Measurements from ENCODE around the gene SERPINB3.

SERPINB3 gene

DNA sequence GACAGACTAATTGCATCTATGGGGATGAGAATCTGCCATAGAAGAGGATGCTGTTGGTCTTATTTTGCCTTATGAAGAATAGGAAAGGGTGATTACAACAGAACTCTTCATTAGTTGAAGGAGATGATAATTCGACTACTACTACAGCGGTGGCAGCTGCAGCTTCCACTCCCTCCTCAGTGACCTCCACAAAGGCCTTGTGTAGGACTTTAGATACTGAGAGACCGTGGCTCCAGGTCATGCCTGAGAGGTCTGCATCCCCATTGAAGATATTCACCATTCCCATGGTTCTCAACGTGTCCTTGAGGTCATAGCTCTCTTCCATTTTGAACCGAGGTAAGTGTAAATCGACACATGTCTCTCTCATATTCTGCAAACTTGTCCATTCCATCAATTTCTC is 24.0 kb downstream of the SERPINB3 start:
- TF ChIP-seq TAF1 (IDR thresholded peaks at IDR 0.05; ENCODE audit: borderline replicate concordance, low read depth, low read length) = no peak
- TF ChIP-seq POLR2A (IDR thresholded peaks at IDR 0.05; ENCODE audit: low read depth, low read length) = no peak
- no peak for TF ChIP-seq POLR2AphosphoS5 (IDR thresholded peaks at IDR 0.05; ENCODE audit: low read depth, low read length)
- peak; percentile 76 for FAIRE-seq
- DNase-seq (ENCODE audit: insufficient read length) = no peak

DNA sequence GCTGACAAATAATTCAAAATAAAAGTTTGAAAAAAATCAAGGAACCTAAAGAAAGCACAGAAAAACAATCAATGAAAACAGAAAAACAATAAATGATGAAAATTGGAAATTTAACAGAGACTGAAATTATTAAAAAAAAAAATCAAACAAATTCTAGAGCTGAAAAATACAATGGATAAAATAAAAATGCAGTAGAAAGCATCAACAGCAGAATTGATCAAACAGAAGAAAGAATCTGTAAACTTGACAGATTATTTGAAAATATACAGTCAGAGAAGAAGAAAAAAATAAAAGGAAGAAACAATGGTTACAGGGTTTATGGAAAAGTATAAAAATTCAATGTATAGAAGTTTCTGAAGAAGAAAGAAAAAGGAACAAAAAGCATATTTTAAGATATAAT is 33.9 kb downstream of the SERPINB3 start:
- TF ChIP-seq POLR2AphosphoS5 (IDR thresholded peaks at IDR 0.05; ENCODE audit: low read depth, low read length) (no peak), POLR2A (IDR thresholded peaks at IDR 0.05; ENCODE audit: low read depth, low read length) (no peak), TAF1 (IDR thresholded peaks at IDR 0.05; ENCODE audit: borderline replicate concordance, low read depth, low read length) (no peak)
- DNase-seq (ENCODE audit: insufficient read length) = no peak
- no peak for FAIRE-seq

DNA sequence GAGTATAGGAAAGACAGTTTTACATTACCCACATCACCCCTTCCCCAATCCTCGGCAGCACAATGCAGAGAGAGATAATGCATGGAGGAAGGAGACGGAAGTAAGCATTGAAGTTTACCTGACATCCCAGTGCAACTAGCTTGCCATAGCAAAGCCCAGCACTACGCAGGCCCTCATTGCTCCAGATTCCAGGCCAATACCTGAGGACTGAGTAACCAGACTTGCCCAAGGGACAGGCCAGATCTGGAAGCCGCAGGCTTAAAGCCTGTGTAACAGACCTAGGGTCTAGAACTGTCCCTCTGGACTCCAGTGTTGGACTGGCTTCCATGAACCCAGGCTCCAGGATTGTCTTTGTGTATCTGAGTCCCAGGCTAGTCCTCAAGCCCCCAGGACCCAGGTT is 35.3 kb downstream of the SERPINB3 start:
- TF ChIP-seq TAF1 (IDR thresholded peaks at IDR 0.05; ENCODE audit: borderline replicate concordance, low read depth, low read length) (no peak), POLR2A (IDR thresholded peaks at IDR 0.05; ENCODE audit: low read depth, low read length) (no peak), POLR2AphosphoS5 (IDR thresholded peaks at IDR 0.05; ENCODE audit: low read depth, low read length) (no peak)
- FAIRE-seq (no peak), DNase-seq (ENCODE audit: insufficient read length) (no peak)

- no peak for TF ChIP-seq TAF1 (IDR thresholded peaks at IDR 0.05; ENCODE audit: borderline replicate concordance, low read depth, low read length)
- no peak for TF ChIP-seq POLR2A (IDR thresholded peaks at IDR 0.05; ENCODE audit: low read depth, low read length)
- TF ChIP-seq POLR2AphosphoS5 (IDR thresholded peaks at IDR 0.05; ENCODE audit: low read depth, low read length) = no peak
- DNase-seq (ENCODE audit: insufficient read length) (no peak), FAIRE-seq (no peak)
These were observed 36.8 kb downstream of the SERPINB3 start for GRCh38 chr18:63624863-63625262.

GRCh38 chr18:63619661-63620060 is 42.0 kb downstream of the SERPINB3 start:
- TF ChIP-seq POLR2AphosphoS5 (IDR thresholded peaks at IDR 0.05; ENCODE audit: low read depth, low read length) (no peak), POLR2A (IDR thresholded peaks at IDR 0.05; ENCODE audit: low read depth, low read length) (no peak), TAF1 (IDR thresholded peaks at IDR 0.05; ENCODE audit: borderline replicate concordance, low read depth, low read length) (no peak)
- FAIRE-seq (no peak), DNase-seq (ENCODE audit: insufficient read length) (no peak)

DNA sequence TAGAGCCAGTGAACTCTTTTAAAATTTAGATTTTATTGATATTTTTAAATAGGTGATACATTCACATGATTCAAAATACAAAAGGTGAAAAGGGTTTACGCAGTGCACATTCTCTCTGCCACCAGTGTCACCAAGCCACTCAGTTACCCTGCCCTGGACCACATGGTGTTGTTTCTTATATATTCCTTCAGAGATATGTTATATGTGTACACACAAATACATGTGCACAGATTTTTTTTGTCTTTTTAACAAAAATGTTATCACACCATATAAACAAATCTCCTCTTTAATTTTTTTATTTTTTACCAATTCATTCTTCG is 43.8 kb downstream of the SERPINB3 start:
- DNase-seq (ENCODE audit: insufficient read length) = no peak
- TF ChIP-seq TAF1 (IDR thresholded peaks at IDR 0.05; ENCODE audit: borderline replicate concordance, low read depth, low read length) = no peak
- no peak for TF ChIP-seq POLR2AphosphoS5 (IDR thresholded peaks at IDR 0.05; ENCODE audit: low read depth, low read length)
- no peak for TF ChIP-seq POLR2A (IDR thresholded peaks at IDR 0.05; ENCODE audit: low read depth, low read length)
- no peak for FAIRE-seq

DNA sequence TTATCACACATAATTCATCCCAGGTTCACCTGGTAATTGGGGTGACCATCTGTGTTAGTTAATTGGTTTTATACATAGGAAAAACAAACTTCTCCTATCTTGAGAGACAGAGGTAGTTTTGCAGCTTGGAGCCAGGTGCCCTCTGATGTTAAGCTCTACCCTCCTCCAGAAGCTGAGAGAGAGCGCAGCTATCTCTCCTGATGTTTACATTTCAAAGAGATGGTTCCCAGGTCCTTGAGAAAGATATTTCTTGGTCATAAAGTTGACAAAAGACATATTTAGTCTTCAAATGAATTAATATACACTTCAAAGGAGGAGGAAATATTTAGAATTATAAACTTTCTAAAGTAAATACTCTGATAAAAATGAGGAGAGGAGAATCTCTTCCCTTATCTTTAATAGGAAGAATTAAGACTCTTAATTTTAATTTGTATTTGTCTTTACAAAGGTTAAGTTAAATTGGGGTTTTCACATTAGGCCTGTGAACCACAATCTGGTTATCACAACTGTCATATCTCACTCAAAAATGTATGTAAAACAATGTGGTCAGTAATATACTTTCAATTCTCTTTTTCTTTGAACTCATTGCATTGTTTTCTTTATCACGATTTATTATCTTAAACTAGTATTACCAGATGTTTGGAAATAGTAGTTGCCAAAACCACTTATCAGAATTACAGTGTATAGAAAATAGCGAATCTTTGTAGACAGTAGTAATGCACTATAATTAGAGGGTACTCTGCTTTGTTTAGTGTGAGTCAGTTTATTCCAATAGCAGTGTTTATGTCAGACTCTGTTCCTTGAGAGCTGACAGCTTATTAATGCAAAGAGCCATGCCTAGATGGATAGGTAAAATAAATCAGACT is 44.4 kb downstream of the SERPINB3 start:
- no peak for TF ChIP-seq TAF1 (IDR thresholded peaks at IDR 0.05; ENCODE audit: borderline replicate concordance, low read depth, low read length)
- no peak for TF ChIP-seq POLR2A (IDR thresholded peaks at IDR 0.05; ENCODE audit: low read depth, low read length)
- TF ChIP-seq POLR2AphosphoS5 (IDR thresholded peaks at IDR 0.05; ENCODE audit: low read depth, low read length) = no peak
- no peak for DNase-seq (ENCODE audit: insufficient read length)
- FAIRE-seq = peak; percentile 21

- DNase-seq (ENCODE audit: insufficient read length) = no peak
These were observed 48.3 kb downstream of the SERPINB3 start for GRCh38 chr18:63613420-63613819.

GRCh38 chr18:63606526-63606925 is 55.2 kb downstream of the SERPINB3 start:
- no peak for DNase-seq (ENCODE audit: insufficient read length)
- peak; percentile 51 for FAIRE-seq
- TF ChIP-seq POLR2A (IDR thresholded peaks at IDR 0.05; ENCODE audit: low read depth, low read length) (no peak), POLR2AphosphoS5 (IDR thresholded peaks at IDR 0.05; ENCODE audit: low read depth, low read length) (no peak), TAF1 (IDR thresholded peaks at IDR 0.05; ENCODE audit: borderline replicate concordance, low read depth, low read length) (no peak)

More at GRCh38 chr18:63613420-63613819, 48.3 kb downstream of the SERPINB3 start:
- TF ChIP-seq POLR2A (IDR thresholded peaks at IDR 0.05; ENCODE audit: low read depth, low read length) = no peak
- no peak for TF ChIP-seq POLR2AphosphoS5 (IDR thresholded peaks at IDR 0.05; ENCODE audit: low read depth, low read length)
- no peak for TF ChIP-seq TAF1 (IDR thresholded peaks at IDR 0.05; ENCODE audit: borderline replicate concordance, low read depth, low read length)
- FAIRE-seq = no peak

Data from GM12892 (cell line).